Colonic mucosa (tissue), 4 donors: Measurements from ENCODE around the gene ORAI3. TPM values are rescaled to one million over a fixed set of nuclear protein-coding genes. Genes with fewer than 3 reads are reported as not detected.

Experiments
- DNase-seq: peaks from one replicate; pipeline ENCODE4 v3.0.0-alpha.2; 2020
- H3K27ac ChIP-seq: fragments of 200-600 bp; one replicate; pipeline ENCODE4 v1.8.0; 2021
- H3K27me3 ChIP-seq: fragments of 200-600 bp; one replicate; pipeline ENCODE4 v1.8.0; 2021
- H3K36me3 ChIP-seq: fragments of 200-600 bp; one replicate; pipeline ENCODE4 v1.8.0; 2021
- H3K4me1 ChIP-seq: fragments of 200-600 bp; one replicate; pipeline ENCODE4 v1.8.0; 2021; ENCODE audit warnings: mild to moderate bottlenecking
- H3K4me3 ChIP-seq: fragments of 200-600 bp; one replicate; pipeline ENCODE4 v1.8.0; 2021
- H3K9ac ChIP-seq, 2 donors: one replicate each; pipeline ENCODE4 v1.7.0; 2013; ENCODE audit warnings: control low read depth in 2 of 2, low read depth in 2 of 2, low read length in 2 of 2
- H3K9me3 ChIP-seq: fragments of 200-600 bp; one replicate; pipeline ENCODE4 v1.8.0; 2021
- intact Hi-C: fragments of 100-400 bp; cut with DNase I; formaldehyde crosslinking; loops from one replicate; pipeline ENCODE4 v1.14.1; 2022
- total RNA-seq, 2 donors: library from RNA; stranded (reverse); fragmentation: NEBNext Ultra II Directional in 1 of 2; extraction: Animal tissue kit (Norgen Biotek cat#: 25700) in 1 of 2; gene quantifications; one replicate each; pipeline ENCODE4 v1.2.1, GENCODE V29; 2021
- TF ChIP-seq, protein P1 (sequence below): fragments of 200-600 bp; IDR thresholded peaks from one replicate; pipeline ENCODE4 v1.8.0; 2022; ENCODE audit warnings: antibody characterized with exemption, mild to moderate bottlenecking
- donor health status: healthy.
- donor health status: DM: no; HTN: no; CAD: no.
- donor health status: DM: no; HTN: no; CAD: no.

ORAI3 gene
- total RNA-seq, 2 donors from 2014 or later: 14.3 to 22.1 TPM

DNA sequence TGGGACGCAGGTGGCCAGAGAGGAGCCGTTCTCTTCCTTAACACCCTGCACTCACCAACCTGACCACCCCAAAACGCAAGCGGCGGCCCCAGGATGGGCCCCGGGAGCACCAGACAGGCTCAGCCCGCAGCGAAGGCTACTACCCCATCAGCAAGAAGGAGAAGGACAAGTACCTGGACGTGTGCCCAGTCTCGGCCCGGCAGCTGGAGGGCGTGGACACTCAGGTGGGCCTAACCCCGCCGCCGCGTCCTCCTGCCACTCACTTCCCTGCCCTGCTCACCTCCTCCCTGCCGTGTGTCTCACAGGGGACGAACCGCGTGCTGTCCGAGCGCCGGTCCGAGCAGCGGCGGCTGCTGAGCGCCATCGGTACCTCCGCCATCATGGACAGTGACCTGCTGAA, 31.6 kb downstream of the ORAI3 start:
- no peak overlapping the region for H3K9ac ChIP-seq
- no peak overlapping the region for H3K27ac ChIP-seq
- no peak for DNase-seq
- H3K4me1 ChIP-seq: no peaks in the 10 kb centered on the region
- H3K4me3 ChIP-seq: no peak overlapping the region
- H3K27me3 ChIP-seq: no peaks in the 10 kb centered on the region
- TF ChIP-seq, protein P1, sequence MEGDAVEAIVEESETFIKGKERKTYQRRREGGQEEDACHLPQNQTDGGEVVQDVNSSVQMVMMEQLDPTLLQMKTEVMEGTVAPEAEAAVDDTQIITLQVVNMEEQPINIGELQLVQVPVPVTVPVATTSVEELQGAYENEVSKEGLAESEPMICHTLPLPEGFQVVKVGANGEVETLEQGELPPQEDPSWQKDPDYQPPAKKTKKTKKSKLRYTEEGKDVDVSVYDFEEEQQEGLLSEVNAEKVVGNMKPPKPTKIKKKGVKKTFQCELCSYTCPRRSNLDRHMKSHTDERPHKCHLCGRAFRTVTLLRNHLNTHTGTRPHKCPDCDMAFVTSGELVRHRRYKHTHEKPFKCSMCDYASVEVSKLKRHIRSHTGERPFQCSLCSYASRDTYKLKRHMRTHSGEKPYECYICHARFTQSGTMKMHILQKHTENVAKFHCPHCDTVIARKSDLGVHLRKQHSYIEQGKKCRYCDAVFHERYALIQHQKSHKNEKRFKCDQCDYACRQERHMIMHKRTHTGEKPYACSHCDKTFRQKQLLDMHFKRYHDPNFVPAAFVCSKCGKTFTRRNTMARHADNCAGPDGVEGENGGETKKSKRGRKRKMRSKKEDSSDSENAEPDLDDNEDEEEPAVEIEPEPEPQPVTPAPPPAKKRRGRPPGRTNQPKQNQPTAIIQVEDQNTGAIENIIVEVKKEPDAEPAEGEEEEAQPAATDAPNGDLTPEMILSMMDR: no peak
- peaks cover 9% of the 10 kb centered on the region for H3K36me3 ChIP-seq
- no peaks in the 10 kb centered on the region for H3K9me3 ChIP-seq
- intact Hi-C loops: loop anchor here (5.0 to 10.0 kb wide), 2 partner anchors 164 to 462 kb away; partner anchors contain the start of gene ZNF843

DNA sequence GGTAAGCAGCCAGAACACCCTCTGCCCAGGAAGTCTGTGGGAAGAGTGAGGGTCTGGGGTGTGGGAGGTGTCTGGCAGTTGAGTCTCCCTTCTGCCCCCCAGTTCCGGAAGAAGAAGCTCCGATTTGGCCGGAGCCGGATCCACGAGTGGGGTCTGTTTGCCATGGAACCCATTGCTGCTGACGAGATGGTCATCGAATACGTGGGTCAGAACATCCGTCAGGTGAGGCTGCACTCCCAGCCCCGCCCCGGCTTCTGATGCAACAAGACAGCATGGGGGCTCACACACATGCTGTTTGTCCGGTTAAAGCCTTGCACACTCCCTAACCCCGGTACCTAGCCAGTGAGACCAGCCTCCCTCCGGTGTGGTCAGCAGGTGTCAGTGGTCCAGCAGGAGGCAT, 32.1 kb downstream of the ORAI3 start:
- Histone ChIP-seq H3K4me1 (no peaks in the 10 kb centered on the region), H3K9me3 (no peaks in the 10 kb centered on the region), H3K27me3 (no peaks in the 10 kb centered on the region), H3K36me3 (peaks cover 9% of the 10 kb centered on the region), H3K4me3 (no peak overlapping the region), H3K9ac (no peak overlapping the region), H3K27ac (no peak overlapping the region)
- TF ChIP-seq, protein P1: no peak
- no peak for DNase-seq
- intact Hi-C loops: loop anchor here (5.0 to 10.0 kb wide), 2 partner anchors 164 to 461 kb away; partner anchors contain the start of gene ZNF843

DNA sequence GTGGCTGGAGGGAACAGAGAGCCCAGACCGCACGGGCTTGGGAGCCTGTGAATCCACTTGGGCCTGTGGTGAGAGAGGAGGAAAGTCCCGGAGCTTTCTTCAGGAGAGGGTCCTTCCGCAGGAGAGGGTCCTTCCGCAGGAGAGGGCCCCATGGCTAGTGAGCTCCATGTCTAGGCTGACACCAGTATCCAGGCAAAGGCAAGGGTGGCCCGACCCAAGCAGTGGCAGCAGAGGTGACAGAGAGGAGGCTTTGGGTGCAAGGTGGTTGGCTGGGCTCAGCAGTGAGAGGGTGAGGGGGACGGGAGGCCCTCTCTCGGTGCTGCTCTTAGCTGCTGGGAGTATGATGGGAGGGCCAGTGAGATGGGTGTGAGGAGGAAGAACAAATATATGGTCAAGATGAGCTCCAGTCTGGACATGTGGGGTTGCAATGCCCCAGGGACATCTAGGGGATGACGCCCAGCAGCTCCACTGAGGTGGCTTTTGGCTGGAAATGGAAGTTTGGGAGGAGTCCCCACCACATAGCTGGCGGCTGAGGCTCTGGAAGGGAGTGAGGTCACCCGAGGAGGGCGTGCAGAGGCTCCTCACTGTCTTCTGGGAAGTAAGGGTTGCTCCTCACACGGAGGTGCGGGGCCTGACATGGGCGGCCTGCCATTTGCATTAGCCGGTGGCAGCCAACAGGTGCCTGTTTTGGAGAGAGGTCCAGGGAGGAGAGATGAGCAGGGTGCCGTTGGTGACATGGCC, 33.9 kb downstream of the ORAI3 start:
- no peak overlapping the region for H3K4me3 ChIP-seq
- TF ChIP-seq, protein P1: no peak
- H3K4me1 ChIP-seq: no peaks in the 10 kb centered on the region
- no peak for DNase-seq
- no peaks in the 10 kb centered on the region for H3K9me3 ChIP-seq
- intact Hi-C loops: loop anchor here (5.0 to 10.0 kb wide), 2 partner anchors 162 to 460 kb away; partner anchors contain the start of gene ZNF843
- H3K27me3 ChIP-seq: no peaks in the 10 kb centered on the region
- no peak overlapping the region for H3K27ac ChIP-seq
- no peak overlapping the region for H3K9ac ChIP-seq
- H3K36me3 ChIP-seq: peaks cover 9% of the 10 kb centered on the region

DNA sequence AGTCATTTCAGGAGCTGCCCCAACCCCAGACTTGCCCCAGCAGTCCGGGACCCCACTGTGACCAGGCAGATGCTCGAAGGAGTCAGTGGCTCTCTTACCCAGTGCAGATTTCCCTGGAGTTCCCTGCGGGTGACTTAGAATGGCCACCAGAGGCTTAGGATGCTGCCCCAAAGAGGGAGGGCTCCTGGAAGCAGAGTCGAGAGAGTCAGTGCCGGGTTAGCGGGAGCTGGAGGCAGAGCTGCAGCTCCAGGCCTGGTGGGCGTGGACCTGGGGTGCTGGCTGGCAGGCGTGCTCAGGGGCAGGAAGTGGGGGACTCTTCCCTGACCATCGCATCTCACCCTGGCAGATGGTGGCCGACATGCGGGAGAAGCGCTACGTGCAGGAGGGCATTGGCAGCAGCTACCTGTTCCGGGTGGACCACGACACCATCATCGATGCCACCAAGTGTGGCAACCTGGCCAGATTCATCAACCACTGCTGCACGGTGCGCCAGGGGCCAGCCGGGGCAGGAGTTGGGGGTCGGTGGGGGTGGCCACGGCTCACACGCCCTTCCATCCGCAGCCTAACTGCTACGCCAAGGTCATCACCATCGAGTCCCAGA, 34.5 kb downstream of the ORAI3 start:
- intact Hi-C loops: loop anchor here (5.0 to 10.0 kb wide), 2 partner anchors 161 to 459 kb away; partner anchors contain the start of gene ZNF843
- Histone ChIP-seq H3K27me3 (no peaks in the 10 kb centered on the region), H3K4me1 (no peaks in the 10 kb centered on the region), H3K36me3 (peaks cover 9% of the 10 kb centered on the region), H3K4me3 (no peak overlapping the region), H3K27ac (no peak overlapping the region), H3K9ac (no peak overlapping the region), H3K9me3 (no peaks in the 10 kb centered on the region)
- TF ChIP-seq, protein P1: no peak
- DNase-seq: no peak

DNA sequence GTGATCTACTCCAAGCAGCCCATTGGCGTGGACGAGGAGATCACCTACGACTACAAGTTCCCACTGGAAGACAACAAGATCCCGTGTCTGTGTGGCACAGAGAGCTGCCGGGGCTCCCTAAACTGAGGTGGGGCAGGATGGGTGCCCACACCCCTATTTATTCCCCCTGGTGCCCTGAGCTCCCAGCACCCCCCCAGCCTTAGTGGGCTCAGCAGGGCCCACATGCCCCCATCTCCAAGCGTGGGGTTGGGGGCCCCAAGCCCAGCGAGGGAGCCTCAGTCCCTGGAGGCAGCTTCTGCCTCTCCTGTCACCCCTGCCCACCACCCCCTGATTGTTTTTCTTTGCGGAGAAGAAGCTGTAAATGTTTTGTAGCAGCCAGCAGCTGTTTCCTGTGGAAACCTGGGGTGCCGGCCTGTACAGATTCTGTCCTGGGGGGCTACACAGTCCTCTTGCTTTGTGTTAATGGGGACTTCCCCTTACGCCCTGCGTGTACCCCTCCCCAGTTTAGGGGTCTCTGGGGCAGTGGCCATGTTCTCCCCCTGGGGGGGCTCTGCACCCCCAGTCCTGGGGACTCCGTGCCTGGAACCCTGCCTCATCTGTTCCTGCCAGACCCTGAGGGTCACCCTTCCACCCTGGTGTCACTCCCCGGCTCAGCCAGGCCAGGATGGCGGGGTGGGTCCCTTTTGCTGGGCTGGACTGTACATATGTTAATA, 35.2 kb downstream of the ORAI3 start:
- Histone ChIP-seq H3K4me1 (no peaks in the 10 kb centered on the region), H3K9me3 (no peaks in the 10 kb centered on the region), H3K27me3 (no peaks in the 10 kb centered on the region), H3K9ac (no peak overlapping the region), H3K4me3 (no peak overlapping the region), H3K36me3 (peaks cover 9% of the 10 kb centered on the region), H3K27ac (no peak overlapping the region)
- no peak for DNase-seq
- intact Hi-C loops: loop anchor here (2.0 to 10.0 kb wide), 3 partner anchors 113 to 458 kb away; partner anchors contain the start of gene ZNF843
- TF ChIP-seq, protein P1: no peak
